ENCODE measurements around the gene PAN3.

- TF ChIP-seq POLR2A (IDR thresholded peaks at IDR 0.05; ENCODE audit: low read depth) (no peak), CTCF (IDR thresholded peaks at IDR 0.05) (no peak), EP300 (IDR thresholded peaks at IDR 0.05) (no peak)
Observed at GRCh38 chr13:28173793-28174192, 35.4 kb downstream of the PAN3 start.

Data from esophagus muscularis mucosa (tissue), 4 donors.